Panc1 (cell line): ENCODE data around the gene NPY4R.
"Not testable (repeated sequence)": the region's sequence is repeated elsewhere in the genome, so short reads cannot be mapped to it uniquely, and the experiment has no call there.

Experiments used
- POLR2AphosphoS5 ChIP-seq: IDR thresholded peaks from 2 replicates; pipeline ENCODE4 v1.6.1; 2012; ENCODE audit warnings: mild to moderate bottlenecking, low read depth, low read length, moderate library complexity
- SIN3A ChIP-seq: IDR thresholded peaks from 2 replicates; pipeline ENCODE4 v1.6.1; 2012; ENCODE audit warnings: low read depth, mild to moderate bottlenecking, low read length, moderate library complexity, borderline replicate concordance; ENCODE audit not compliant: insufficient read depth

DNA sequence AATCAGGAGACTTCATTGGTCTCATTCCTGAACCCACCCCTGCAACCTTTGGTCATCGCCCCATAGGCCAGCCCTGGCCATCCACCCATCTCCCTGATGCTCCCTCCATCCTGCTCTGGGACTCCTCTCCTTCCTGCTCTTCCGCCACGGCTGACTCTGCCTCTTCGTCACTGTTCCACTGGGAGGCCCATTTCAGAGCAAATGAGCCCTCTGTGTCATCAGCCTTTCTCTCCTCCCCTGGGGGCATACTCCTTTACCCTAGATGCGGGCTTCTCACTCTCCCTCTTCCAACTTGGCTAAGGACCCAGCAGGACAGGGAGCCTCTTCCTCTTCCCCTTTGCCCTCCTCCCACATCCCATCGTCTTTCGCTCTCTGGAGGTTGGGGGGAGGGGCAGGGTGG, 47.5 kb downstream of the NPY4R start:
- TF ChIP-seq POLR2AphosphoS5, SIN3A: not testable (repeated sequence)
